Measurements from ENCODE around the gene TRIM2. TPM values are rescaled to one million over a fixed set of nuclear protein-coding genes. Genes with fewer than 3 reads are reported as not detected.

The TRIM2 gene
- total RNA-seq, 1 experiment from 2014 or later: 28.0 TPM

GRCh38 chr4:153271820-153272219 is 67.6 kb downstream of the TRIM2 start:
- no peak for DNase-seq (ENCODE audit: low read depth)

DNA sequence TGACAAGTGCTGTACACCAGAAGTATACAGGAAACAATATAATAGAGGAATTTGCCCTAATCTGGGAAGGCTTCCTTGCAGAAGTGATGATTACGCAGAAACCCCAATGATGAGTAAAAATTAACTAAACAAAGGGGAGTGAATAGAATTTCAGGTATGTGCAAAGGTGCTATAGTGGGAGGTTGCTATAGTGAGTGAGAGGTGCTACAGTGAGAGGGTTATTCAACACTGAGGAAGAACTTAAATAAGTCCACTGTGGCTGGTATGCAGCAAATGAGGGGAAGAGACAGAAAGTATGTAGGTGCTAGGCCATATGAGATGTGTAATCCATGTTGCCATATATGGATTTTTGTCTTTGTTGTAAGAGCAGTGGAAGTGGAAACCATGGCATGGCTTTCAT is 69.5 kb downstream of the TRIM2 start:
- DNase-seq (ENCODE audit: low read depth): no peak

DNA sequence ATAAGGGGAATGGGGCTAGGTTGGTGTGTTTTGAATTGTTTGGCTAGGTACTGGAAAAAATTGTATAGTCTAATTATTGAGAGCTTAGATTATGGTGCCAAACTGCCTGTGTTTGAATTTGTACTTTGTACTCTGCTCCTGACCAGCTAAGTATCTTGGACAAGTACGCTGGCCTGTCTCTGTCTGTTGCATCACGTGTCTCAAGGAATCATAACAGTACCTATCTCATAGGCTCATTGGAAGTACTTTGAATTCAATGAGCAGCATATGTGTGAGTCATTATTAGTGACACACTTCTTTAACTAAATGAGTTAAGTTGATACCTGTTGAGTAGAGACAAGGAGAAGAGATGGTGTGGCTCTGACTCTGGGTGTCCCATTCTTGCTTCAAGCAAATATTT is 70.7 kb downstream of the TRIM2 start:
- DNase-seq (ENCODE audit: low read depth): no peak

DNA sequence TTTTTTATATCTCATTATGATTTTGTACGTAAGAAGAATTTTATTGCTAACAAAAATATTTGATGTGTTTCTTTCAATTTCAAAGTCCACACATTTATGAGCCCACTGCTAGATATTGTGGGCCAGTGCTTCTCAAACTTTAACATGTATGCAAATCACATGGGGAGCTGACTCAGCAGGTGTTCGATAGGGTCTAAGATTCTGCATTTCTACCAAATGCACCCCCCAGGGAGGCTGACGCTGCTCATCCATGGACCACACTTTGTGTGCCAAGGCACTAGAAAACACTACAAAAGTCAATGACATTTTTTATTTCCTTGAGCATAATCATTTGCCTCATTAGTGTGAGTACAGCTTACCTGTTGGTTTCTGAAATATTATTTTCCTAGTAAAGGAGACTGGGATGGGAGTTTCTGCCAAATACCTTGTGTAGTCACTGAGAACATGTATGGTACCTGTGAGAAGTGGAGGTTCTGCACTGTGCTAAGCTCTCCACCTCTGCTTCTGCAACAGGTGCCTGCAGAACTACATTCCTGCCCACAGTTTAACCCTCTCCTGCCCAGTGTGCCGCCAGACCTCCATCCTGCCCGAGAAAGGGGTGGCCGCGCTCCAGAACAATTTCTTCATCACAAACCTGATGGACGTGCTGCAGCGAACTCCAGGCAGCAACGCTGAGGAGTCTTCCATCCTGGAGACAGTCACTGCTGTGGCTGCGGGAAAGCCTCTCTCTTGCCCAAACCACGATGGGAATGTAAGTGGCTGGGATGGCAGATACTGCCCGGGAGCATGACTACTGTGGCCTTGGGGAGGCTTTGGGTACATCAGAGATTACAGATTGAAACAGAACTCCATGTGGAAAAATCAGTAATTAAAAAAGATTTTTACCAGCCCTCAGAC is 71.4 kb downstream of the TRIM2 start:
- DNase-seq (ENCODE audit: low read depth): no peak

GRCh38 chr4:153276971-153277370 is 72.7 kb downstream of the TRIM2 start:
- no peak for DNase-seq (ENCODE audit: low read depth)

- DNase-seq (ENCODE audit: low read depth): no peak
These were observed 77.2 kb downstream of the TRIM2 start for GRCh38 chr4:153281476-153281875.

DNA sequence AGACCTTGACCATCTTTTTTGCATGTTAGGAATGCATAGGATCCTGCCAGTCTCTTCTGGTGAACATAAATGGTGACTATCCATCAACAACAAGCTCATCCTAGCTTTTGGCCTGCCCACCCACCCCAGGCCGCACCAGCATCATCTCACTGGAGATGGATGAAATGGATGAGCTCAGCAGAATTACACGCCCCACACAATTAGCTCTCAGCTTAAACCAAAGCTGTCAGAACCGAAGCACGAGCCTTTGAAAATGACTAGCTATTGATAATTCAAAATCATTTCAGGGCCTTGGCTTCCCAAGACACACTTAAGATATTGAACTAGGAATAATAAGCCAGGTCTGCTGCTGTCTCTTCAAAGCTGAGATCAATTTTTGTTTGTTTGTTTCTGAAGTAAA is 77.8 kb downstream of the TRIM2 start:
- DNase-seq (ENCODE audit: low read depth): no peak

- DNase-seq (ENCODE audit: low read depth): no peak
These were observed 79.0 kb downstream of the TRIM2 start for GRCh38 chr4:153283260-153283659.

DNA sequence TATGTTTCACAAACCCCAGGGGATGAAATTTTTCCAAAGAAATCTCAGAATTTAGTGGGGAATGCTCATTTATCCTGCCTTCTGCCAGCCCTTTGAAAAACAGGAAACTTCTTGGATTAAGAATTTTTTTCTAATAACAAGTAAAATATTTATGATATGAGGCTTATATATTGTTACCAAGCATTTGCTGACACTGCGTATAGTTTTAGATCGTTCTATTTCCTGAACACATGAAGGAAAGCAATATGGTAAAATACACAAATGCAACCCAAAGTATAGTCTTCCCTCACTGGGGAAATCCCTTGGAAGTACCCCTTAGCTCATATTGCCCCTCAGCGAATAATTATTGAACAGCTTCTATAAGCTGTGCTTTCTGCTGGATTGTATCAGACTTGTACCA is 85.9 kb downstream of the TRIM2 start:
- DNase-seq (ENCODE audit: low read depth): no peak

DNA sequence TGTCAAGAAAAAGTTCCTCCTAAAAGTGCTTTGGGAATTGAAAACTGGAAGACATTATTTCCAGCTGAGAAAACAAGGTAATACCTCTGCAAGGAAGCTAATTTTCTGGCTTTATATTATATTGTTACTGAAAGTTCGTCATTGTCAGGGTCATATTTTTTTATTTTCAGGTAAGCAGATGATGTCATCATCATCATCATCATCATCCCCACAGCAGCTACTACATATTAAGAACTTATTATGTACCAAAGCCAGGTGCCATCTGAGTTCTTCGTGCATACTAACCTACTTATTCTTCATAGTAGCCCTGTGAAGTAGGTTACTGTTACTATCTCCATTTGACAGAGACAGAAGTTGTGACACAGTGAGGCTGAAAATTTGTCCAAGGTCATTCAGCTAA is 87.3 kb downstream of the TRIM2 start:
- no peak for DNase-seq (ENCODE audit: low read depth)

DNA sequence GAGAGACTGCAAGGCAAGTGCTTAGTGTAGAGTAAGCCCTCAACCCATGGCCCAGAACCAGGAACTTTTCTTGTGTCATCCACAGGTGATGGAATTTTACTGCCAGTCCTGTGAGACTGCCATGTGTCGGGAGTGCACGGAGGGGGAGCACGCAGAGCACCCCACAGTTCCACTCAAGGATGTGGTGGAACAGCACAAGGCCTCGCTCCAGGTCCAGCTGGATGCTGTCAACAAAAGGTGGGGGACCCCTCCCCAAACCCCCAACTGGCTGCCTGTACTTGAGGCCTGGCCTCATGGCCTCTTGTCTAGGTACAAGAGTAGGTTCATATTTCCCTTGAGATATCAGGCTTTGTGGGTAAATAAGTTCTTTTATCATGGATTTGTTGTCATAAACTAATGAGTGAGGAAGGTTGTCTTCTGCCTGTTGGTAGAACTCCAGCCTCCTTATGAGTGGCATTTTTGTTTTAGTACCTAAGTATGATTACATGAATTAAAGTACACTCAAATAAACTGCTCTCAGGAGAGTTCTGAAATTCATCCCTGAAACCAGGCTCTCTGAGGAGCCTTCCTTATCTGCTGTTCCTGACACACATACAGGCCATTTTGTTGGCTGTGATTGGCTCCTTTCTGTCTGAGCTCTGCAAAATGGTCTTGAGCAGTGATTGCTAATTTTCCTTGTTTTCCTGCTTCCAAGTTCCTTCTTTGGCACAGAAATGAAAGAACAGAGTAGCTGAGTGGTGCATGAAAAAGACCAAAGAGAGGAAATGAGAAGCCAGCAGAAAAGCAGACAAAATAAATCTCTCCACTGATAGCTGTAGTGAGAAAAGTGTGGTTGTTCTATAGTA is 88.9 kb downstream of the TRIM2 start:
- DNase-seq (ENCODE audit: low read depth): no peak

DNA sequence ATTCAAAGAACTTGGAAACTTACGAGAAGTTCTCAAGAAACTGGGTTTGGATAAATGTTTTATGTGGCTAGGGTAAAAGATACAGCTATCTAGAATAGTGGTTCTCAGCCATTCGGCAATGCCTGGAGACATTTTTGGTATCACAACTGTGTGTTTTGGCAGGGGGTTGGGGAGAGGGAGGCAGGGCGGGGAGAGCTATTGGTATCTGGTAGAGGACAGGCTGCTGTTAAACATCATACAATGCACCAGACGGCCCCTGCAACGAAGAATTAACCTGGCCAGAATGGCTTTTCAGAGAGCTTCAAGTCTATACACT is 89.5 kb downstream of the TRIM2 start:
- no peak for DNase-seq (ENCODE audit: low read depth)

DNA sequence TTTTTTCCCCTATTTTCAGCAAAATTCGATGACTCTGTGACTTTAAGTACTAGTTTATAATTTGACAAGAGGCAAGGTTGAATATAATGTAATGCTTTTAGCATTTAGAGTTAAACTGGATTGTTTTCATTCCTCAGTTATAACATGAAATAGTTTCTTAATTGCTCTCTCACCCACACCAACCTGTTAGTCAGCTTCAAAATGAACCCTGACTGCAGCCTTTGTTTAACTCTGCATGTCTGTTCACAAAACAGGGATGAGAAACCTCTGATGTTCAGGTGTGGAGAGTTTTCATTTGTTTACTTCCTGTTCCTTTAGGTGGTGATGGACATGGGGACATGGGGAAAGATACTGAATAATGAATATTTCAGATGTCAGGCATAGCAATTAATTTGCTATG is 90.4 kb downstream of the TRIM2 start:
- no peak for DNase-seq (ENCODE audit: low read depth)

- no peak for DNase-seq (ENCODE audit: low read depth)
These were observed 91.0 kb downstream of the TRIM2 start for GRCh38 chr4:153295131-153295755.

DNA sequence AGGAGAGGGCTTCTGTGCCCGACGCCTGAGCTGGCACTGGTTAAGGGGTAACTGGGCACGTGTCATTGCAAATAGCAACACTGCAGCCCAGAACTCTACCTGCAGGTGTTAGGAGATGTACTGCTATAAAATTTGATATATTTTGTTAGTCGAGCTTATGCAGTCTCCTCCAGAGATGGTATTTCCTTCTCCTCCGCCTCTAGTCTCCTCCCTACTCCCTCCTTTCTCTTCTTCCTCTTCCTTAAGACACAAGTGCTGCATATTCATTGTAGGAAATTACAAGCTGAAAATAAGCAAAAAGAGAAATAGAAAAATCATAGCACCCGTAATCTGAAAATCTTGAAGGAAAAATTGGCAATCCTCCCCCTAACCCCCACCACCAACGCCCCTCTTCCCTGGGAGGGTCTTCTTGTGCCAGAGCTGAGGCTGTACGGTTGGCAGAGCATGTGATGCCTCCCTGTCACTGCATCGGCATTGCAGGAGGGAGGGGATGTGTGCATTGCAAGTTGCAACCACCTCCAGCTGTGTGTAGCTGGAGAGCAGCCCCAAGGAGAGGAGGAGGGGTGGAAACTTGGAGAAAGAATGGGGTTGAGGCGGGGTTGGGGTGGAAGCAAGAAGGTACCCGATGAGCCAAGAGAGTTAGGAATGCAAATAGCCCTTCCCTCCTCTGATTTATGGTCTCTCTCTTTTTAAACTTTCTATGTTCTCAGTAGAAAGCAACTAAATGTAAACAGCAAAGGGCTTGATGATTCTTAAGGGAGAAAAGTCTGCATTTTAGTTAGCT is 92.0 kb downstream of the TRIM2 start:
- no peak for DNase-seq (ENCODE audit: low read depth)

DNA sequence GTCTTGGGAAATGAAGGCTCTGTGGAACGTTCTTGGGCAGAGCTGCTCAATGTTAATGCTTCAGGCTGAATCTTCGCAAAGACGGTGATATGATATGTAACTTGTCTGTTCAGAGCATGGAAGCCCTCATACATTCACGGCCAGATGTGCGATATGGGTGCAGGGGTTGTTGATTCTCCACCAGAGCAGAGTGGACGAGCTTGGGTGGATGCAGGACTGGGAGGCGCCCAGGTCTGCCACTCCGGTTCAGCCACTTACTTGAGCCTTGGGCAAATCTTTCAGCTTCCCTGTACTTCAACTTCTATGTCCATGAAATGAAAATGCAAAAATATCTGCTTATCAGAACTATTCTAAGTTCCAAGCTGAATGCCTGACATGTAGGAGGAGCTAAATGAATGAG is 92.9 kb downstream of the TRIM2 start:
- DNase-seq (ENCODE audit: low read depth): no peak

- no peak for DNase-seq (ENCODE audit: low read depth)
These were observed 106.5 kb downstream of the TRIM2 start for GRCh38 chr4:153310793-153311192.

- DNase-seq (ENCODE audit: low read depth): no peak
These were observed 110.7 kb downstream of the TRIM2 start for GRCh38 chr4:153314915-153315314.

- DNase-seq (ENCODE audit: low read depth): peak; percentile 54
These were observed 114.6 kb downstream of the TRIM2 start for GRCh38 chr4:153318696-153319320.

GRCh38 chr4:153322791-153323190 is 118.5 kb downstream of the TRIM2 start:
- DNase-seq (ENCODE audit: low read depth): no peak

DNA sequence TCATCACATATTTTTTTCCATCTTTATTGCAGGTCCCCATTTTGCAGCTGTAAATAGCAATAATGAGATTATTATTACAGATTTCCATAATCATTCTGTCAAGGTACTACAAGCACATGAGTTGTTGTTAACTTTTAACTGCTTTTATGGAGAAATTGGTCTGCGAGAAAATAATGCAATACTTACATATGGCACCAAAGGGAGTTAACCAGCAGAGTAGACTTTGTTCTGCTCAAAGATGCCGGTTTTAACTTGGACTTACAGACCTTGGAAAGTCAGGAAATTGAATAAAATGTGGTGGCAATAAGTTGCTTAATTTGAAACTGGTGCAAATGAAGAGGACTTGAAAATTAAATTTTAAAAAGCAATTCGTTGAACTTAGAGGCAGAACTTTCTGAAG is 119.8 kb downstream of the TRIM2 start:
- no peak for DNase-seq (ENCODE audit: low read depth)

All from HT1080 (cell line).